GM10266 (cell line): ENCODE results near the gene CPE.
A peak's percentile ranks its signal among the peaks of the same experiment; 100 is the strongest.
"Not testable (repeated sequence)": the region's sequence is repeated elsewhere in the genome, so short reads cannot be mapped to it uniquely, and the experiment has no call there.

Experiments
- DNase-seq: peaks from one replicate; pipeline ENCODE4 v3.0.0; 2012; ENCODE audit errors: extremely low spot score
- TF ChIP-seq, protein P1 (sequence below): IDR thresholded peaks from 2 replicates; pipeline ENCODE4 v1.5.1; 2012; ENCODE audit warnings: mild to moderate bottlenecking, low read depth; ENCODE audit not compliant: control insufficient read depth, insufficient read depth; ENCODE audit errors: missing control alignments

Gene CPE

DNA sequence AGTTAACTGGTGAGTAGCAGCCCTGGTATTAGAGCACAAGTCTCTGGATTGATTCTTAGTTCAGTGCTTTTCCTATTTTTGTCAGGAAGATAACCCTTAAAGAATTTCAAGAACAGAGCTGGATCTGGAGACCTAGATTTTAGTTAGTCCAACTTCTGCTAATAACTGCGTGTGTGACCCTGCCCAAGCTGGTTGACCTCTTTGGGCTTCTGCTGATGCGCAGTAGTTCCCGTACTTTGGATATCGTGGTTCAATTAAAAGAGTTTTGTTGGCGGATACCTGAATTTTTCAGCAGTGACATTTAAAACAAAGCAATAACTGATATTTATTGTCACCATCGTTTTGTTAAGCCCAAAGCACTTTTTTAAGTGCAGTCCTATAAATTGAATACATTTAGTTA is 42.1 kb upstream of the CPE start:
- DNase-seq = no peak
- TF ChIP-seq, protein P1, sequence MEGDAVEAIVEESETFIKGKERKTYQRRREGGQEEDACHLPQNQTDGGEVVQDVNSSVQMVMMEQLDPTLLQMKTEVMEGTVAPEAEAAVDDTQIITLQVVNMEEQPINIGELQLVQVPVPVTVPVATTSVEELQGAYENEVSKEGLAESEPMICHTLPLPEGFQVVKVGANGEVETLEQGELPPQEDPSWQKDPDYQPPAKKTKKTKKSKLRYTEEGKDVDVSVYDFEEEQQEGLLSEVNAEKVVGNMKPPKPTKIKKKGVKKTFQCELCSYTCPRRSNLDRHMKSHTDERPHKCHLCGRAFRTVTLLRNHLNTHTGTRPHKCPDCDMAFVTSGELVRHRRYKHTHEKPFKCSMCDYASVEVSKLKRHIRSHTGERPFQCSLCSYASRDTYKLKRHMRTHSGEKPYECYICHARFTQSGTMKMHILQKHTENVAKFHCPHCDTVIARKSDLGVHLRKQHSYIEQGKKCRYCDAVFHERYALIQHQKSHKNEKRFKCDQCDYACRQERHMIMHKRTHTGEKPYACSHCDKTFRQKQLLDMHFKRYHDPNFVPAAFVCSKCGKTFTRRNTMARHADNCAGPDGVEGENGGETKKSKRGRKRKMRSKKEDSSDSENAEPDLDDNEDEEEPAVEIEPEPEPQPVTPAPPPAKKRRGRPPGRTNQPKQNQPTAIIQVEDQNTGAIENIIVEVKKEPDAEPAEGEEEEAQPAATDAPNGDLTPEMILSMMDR = no peak

DNA sequence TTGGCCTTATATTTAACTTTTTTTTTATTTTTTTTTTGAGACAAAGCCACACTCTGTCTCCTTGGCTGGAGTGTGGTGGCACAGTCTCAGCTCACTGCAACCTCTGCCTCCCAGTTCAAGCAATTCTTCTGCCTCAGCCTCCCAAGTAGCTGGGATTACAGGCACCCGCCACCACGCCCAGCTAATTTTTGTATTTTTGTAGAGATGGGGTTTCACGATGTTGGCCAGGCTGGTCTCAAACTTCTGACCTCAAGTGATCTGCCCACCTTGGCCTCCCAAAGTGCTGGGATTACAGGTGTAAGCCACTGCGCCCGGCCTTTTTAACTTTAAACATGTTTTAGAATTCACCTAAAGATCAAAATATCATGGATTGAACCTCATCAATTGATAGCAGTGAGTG is 36.5 kb upstream of the CPE start:
- DNase-seq = not testable (repeated sequence)

DNA sequence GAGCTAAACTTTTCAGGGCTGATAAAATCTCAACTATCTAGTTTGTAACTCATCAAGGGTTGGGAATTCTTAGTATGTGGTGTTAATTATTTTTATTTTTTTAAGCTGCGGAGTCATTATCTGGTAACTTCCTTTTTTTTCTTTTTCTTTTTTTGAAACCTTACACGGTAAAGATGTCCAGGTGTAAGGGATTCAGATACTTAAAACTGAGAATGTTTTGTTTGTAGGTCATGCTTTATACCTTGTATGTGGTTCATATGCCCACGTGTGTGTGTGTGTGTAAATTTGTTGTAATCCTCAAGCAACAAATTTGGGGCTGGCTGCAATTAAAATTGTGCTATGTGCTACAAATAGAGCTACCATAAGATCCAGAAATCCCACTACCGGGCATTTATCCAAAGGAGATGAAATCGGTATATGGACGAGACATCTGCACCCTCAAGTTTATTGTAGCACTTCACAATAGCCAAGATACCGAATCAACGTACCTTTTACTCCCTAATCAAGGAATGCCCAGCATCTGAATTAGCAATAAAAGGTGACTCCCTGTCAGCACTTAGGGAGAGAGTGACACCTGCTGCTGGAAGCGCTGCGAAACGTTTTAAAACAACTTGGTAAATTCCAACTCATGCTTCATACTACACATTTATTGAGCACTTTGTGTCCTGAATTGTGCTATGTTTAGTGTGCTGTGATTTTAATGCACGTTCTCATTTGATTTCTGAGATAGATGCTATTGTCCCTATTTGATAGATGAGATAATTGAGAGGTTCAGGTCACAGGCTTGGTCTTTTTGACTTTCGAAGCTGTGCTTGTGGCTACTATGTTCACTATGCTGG is 35.2 kb upstream of the CPE start:
- TF ChIP-seq, protein P1 = peak; percentile 18
- no peak for DNase-seq

DNA sequence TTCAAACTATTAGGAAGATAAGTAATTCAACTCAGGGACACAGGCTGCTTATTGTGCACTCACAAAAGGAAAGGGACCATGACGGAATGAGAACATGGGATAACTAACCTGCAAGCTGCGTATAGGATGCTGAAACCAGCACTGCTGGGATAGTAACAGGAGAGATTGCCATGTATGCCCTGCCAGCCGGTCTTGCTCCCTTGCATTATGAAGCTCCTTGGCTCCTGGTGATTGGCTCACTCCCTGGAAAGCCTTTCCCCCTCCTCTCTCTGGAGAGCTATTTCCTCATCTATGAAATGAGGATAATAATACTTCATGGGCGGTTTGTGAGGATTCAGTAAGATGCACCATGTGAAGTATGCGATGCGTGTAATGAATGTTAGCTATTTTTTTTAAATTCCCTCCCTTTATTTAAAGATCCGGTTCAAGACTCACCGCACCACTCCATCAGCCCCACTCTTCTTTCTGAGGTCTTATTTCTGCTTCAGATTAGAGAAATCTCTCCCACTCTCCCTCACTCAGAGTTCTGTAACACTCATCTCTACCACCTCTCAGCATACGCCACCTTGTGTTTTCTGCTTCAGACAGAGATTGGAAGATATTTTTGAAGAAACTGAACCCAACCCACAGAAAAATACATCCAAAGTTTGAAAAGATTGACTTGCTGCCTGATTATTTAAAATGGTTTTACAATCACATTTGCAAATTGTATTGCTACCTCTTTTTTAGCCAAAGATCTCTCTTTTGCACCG is 33.0 kb upstream of the CPE start:
- TF ChIP-seq, protein P1 = no peak
- DNase-seq = no peak

DNA sequence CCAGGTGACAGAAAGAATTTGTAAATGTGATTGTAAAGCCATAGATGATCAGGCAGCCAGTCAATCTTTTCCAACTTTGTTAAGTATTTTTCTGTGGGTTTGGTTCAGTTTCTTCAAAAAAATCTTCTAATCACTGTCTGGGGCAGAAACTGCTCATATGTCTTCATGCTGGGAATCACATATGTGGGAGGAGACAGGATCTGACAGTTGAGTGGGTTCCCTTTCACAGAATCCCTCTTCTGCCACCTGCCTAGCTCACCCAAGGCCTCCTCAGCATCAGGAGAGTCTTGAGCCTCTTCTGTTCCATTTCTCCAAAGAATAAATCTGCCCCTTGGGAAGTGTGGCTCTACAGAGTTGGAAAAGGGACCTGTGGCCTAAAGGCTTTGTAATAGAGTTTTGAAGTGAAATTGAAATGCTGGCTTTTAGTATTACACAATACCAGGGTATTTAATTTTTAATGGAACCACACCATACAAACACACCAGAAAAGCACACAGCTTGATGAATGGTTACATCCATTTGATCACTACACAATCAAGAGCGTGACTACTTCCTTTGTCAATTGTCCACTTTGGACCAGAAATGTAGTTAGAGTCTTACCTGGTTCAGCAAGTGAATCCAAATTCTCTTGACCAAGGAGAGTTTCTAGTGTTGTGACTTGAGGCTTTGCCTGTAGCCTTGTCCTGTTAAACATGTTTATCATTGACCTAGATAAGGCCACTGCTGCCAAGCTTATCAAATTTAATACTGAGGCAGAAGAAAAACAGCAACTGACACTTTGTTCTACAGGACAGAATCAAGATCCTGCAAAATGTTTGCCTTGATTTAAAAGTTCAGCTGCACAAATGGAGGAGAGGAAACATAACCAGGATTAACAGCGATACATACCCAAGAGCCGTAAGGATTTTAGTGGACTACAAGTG is 30.9 kb upstream of the CPE start:
- TF ChIP-seq, protein P1 = no peak
- no peak for DNase-seq

DNA sequence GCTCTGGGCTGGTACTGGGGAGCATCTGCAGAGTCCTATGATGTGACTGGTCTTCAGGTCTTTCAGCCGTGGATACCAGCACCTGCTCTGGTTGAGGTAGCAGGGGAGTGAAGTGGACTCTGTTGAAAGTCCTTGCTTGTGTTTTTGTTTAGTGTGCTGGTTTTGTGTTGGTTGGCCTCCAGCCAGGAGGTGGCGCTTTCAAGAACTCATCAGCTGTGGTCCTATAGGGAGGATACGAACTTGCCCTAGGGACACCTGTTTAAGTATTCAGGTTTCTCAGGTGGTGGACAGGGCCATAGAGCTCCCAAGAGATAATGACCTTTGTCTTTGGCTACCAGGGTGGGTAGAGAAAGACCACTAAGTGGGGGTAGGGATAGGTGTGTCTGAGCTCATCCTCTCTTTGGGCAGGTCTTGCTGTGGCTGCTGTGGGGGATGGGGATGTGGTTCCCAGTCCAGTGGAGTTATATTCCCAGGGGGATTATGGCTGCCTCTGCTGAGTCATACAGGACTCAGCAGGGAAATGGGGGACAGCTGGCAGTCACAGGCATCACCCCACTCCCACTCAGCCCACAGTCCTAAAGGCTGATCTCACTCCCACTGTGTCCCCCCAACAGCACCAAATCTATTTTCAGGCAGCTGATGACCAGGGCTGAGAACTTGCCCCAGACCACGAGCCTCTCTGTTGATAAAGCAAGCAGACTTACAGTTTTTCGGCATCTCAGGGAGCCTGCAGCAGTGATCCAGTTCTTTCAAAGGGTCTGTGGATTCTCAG is 27.3 kb upstream of the CPE start:
- no peak for DNase-seq

More for the DNA sequence above, 27.3 kb upstream of the CPE start:
- TF ChIP-seq, protein P1 = no peak
